Tibial artery (tissue), 4 donors: ENCODE measurements around the gene S1PR2.

ENCODE experiments used
- DNase-seq, 2 donors: peaks; one replicate each; pipeline ENCODE4 v3.0.0-alpha.2; 2019
- H3K27ac ChIP-seq, 2 donors: fragments of 200-600 bp; sonication (generic) in 1 of 2; 1 replicate in 1 of 2; 2 replicates in 1 of 2; pipeline ENCODE4 v1.5.1; 2018 to 2019; ENCODE audit warnings: mild to moderate bottlenecking in 1 of 2
- H3K27me3 ChIP-seq, 2 donors: fragments of 200-600 bp; sonication (generic) in 1 of 2; one replicate each; pipeline versions ENCODE4 v1.5.1 to v1.6.0; 2016 to 2019
- H3K36me3 ChIP-seq, 3 donors: fragments of 200-600 bp; sonication (generic) in 2 of 3; one replicate each; pipeline ENCODE4 v1.5.1; 2016 to 2019; ENCODE audit warnings: mild to moderate bottlenecking in 2 of 3
- H3K4me1 ChIP-seq, 4 donors: fragments of 200-600 bp; sonication (generic) in 2 of 4; 1 replicate in 3 of 4; 2 replicates in 1 of 4; pipeline ENCODE4 v1.5.1; 2016 to 2019
- H3K4me3 ChIP-seq, 2 donors: fragments of 200-600 bp; sonication (generic) in 1 of 2; 1 replicate in 1 of 2; 2 replicates in 1 of 2; pipeline ENCODE4 v1.5.1; 2018 to 2019; ENCODE audit warnings: mild to moderate bottlenecking in 2 of 2
- H3K9me3 ChIP-seq, 3 donors: fragments of 200-600 bp; sonication (generic) in 1 of 3; one replicate each; pipeline ENCODE4 v1.5.1; 2016 to 2019
- intact Hi-C: fragments of 100-400 bp; cut with DNase I; formaldehyde crosslinking; loops from one replicate; pipeline ENCODE4 v1.15.0; 2023; ENCODE audit warnings: low total_unique reads
- TF ChIP-seq, protein P1 (sequence below), 2 experiments: fragments of 200-600 bp in 1 of 2; fragments of 450-650 bp in 1 of 2; IDR thresholded peaks; one replicate each; pipeline ENCODE4 v1.5.1; 2017 to 2019; ENCODE audit warnings: antibody characterized with exemption in 2 of 2, mild to moderate bottlenecking in 1 of 2, moderate library complexity in 1 of 2

The S1PR2 gene

DNA sequence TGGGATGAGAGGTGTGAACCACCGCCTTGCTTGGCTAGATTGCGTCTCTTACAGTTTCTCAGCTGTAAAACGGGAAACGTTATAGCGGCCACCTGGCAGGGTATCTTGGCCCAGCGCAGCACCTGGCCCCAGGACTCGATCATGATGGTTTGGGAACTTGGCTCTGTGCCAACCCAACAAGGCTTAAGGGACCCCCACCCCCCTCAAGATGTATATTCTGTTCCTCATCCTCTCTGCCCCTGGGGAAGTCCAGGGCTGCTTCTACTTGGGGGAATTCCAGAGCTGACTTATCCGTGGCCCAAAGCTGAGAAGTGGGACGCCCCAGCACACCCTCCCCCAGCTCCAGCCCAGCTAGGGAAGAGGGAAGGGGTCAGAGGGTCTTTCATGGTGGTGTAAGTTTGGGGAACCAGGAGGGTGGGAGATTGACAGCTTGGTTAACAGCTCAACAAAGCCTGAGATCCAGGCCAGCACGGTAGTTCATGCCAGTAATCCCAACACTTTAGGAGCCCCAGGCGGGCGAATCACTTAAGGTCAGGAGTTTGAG is 40.5 kb upstream of the S1PR2 start:
- TF ChIP-seq, protein P1, sequence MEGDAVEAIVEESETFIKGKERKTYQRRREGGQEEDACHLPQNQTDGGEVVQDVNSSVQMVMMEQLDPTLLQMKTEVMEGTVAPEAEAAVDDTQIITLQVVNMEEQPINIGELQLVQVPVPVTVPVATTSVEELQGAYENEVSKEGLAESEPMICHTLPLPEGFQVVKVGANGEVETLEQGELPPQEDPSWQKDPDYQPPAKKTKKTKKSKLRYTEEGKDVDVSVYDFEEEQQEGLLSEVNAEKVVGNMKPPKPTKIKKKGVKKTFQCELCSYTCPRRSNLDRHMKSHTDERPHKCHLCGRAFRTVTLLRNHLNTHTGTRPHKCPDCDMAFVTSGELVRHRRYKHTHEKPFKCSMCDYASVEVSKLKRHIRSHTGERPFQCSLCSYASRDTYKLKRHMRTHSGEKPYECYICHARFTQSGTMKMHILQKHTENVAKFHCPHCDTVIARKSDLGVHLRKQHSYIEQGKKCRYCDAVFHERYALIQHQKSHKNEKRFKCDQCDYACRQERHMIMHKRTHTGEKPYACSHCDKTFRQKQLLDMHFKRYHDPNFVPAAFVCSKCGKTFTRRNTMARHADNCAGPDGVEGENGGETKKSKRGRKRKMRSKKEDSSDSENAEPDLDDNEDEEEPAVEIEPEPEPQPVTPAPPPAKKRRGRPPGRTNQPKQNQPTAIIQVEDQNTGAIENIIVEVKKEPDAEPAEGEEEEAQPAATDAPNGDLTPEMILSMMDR (IDR thresholded peaks at IDR 0.05) = no peak
- Histone ChIP-seq H3K4me1 (peaks cover 0 to 20% (median 18%) of the 10 kb centered on the region in 4 donors), H3K4me3 (peak overlapping the region; percentile 43 to 47), H3K36me3 (peaks cover 0 to 9% (median 6%) of the 10 kb centered on the region in 3 donors), H3K27ac (peak overlapping the region; percentile 53 to 61), H3K27me3 (peaks cover 0 to 42% of the 10 kb centered on the region in 2 donors), H3K9me3 (no peaks in the 10 kb centered on the region)
- intact Hi-C loops = no loop called here
- DNase-seq = no peak

DNA sequence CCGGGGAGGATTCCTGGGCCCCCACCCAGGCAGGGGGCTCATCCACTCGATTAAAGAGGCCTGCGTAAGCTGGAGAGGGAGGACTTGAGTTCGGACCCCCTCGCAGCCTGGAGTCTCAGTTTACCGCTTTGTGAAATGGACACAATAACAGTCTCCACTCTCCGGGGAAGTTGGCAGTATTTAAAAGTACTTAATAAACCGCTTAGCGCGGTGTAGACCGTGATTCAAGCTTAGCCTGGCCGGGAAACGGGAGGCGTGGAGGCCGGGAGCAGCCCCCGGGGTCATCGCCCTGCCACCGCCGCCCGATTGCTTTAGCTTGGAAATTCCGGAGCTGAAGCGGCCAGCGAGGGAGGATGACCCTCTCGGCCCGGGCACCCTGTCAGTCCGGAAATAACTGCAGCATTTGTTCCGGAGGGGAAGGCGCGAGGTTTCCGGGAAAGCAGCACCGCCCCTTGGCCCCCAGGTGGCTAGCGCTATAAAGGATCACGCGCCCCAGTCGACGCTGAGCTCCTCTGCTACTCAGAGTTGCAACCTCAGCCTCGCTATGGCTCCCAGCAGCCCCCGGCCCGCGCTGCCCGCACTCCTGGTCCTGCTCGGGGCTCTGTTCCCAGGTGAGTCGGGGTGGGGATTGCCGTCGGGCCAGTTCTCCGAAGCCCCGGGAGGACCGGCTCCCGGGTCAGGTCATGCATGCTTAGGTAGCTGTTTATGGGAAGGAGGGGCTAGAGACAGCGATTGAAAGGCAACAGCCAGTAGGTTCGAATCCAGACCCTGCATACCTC is 39.7 kb upstream of the S1PR2 start, which contains the start of gene ICAM1:
Gene ICAM1, plus strand, starts transcription at position 505 of the 779 bp plus-strand sequence. Its CDS starts 40 bp downstream, at position 545.
- TF ChIP-seq, protein P1 (IDR thresholded peaks at IDR 0.05) = no peak
- Histone ChIP-seq H3K4me1 (peaks cover 0 to 20% (median 18%) of the 10 kb centered on the region in 4 donors), H3K27ac (peak within 1 kb of the TSS; percentile 53 to 61), H3K4me3 (peak within 1 kb of the TSS; percentile 43 to 47), H3K36me3 (peaks cover 0 to 9% (median 6%) of the 10 kb centered on the region in 3 donors), H3K9me3 (no peaks in the 10 kb centered on the region), H3K27me3 (peaks cover 0 to 42% of the 10 kb centered on the region in 2 donors)
- intact Hi-C loops = no loop called here
- peak; percentile 87 to 90 for DNase-seq

DNA sequence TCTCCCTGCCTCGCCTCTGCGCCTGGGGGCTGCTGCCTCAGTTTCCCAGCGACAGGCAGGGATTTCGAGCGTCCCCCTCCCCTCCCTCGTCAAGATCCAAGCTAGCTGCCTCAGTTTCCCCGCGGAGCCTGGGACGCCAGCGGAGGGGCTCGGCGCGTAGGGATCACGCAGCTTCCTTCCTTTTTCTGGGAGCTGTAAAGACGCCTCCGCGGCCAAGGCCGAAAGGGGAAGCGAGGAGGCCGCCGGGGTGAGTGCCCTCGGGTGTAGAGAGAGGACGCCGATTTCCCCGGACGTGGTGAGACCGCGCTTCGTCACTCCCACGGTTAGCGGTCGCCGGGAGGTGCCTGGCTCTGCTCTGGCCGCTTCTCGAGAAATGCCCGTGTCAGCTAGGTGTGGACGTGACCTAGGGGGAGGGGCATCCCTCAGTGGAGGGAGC is 39.1 kb upstream of the S1PR2 start:
- DNase-seq = peak; percentile 72 to 79
- Histone ChIP-seq H3K27me3 (peaks cover 0 to 42% of the 10 kb centered on the region in 2 donors), H3K4me3 (peak overlapping the region; percentile 43 to 47), H3K9me3 (no peaks in the 10 kb centered on the region), H3K4me1 (peaks cover 0 to 20% (median 18%) of the 10 kb centered on the region in 4 donors), H3K36me3 (peaks cover 0 to 8% (median 6%) of the 10 kb centered on the region in 3 donors), H3K27ac (peak overlapping the region; percentile 53 to 61)
- intact Hi-C loops = no loop called here
- TF ChIP-seq, protein P1 (IDR thresholded peaks at IDR 0.05) = no peak

DNA sequence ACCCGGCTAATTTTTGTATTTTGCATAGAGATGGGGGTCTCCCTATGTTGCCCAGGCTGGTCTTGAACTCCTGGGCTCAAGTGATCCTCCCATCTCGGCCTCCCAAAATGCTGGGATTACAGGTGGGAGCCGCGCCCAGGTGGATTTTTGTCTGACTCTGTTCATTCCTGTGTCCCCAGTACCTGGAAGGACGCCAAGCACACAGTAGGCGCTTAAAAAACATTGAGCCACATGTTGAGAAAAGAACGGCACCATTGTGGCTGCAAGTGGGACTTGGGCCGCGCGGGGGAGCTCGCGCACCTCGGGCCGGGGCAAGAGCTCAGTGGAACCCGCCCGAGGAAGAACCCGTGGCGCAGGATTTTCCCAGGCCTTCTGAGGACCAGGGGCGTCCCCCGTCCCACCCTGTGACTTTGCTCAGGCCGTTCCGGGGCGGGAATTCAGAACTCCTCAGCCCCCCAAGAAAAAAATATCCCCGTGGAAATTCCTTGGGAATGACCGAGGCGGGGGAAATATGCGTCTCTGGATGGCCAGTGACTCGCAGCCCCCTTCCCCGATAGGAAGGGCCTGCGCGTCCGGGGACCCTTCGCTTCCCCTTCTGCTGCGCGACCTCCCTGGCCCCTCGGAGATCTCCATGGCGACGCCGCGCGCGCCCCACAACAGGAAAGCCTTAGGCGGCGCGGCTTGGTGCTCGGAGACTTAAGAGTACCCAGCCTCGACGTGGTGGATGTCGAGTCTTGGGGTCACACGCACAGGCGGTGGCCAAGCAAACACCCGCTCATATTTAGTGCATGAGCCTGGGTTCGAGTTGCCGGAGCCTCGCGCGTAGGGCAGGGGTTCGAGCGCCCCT is 38.4 kb upstream of the S1PR2 start:
- peaks cover 0 to 20% (median 18%) of the 10 kb centered on the region in 4 donors for H3K4me1 ChIP-seq
- peak overlapping the region; percentile 43 to 47 for H3K4me3 ChIP-seq
- H3K27me3 ChIP-seq = peaks cover 0 to 42% of the 10 kb centered on the region in 2 donors
- peak overlapping the region; percentile 53 to 61 for H3K27ac ChIP-seq
- DNase-seq = peak; percentile 84 to 89
- TF ChIP-seq, protein P1 (IDR thresholded peaks at IDR 0.05) = peak; percentile 93
- H3K9me3 ChIP-seq = no peaks in the 10 kb centered on the region
- peaks cover 0 to 1% (median under 1%) of the 10 kb centered on the region in 3 donors for H3K36me3 ChIP-seq
- intact Hi-C loops = loop anchor here (2.0 kb wide), 1 partner anchor 119 kb away; no protein-coding TSS in a partner anchor

DNA sequence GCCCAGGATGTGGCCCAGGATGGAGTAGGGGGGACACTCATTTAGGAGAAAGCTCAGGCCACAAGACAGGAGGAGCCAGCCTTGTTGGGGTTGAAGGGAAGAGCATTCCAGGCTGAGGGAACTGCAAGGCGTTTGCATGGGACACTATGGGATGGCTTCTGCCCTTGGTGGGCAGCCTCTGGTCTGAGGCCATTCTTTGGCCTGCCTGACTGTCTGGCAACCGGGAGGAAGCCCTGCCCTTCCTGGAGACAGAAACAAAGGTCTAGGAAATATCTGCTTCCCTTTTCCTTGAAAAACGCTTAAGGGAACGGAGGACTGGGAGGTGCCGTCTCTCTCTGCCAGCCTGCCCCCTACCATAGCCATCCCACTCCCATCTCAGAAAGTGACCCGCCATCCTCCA is 36.9 kb upstream of the S1PR2 start:
- no peak overlapping the region for H3K4me3 ChIP-seq
- no peak overlapping the region for H3K27ac ChIP-seq

More for the DNA sequence above, 36.9 kb upstream of the S1PR2 start:
- peak in 1 of 2 donors; percentile 52 for DNase-seq
- no peaks in the 10 kb centered on the region for H3K36me3 ChIP-seq
- peaks cover 0 to 20% (median 18%) of the 10 kb centered on the region in 4 donors for H3K4me1 ChIP-seq
- intact Hi-C loops = loop anchor here (2.0 kb wide), 1 partner anchor 121 kb away; no protein-coding TSS in a partner anchor
- TF ChIP-seq, protein P1 (IDR thresholded peaks at IDR 0.05) = no peak
- H3K9me3 ChIP-seq = no peaks in the 10 kb centered on the region
- H3K27me3 ChIP-seq = peaks cover 0 to 42% of the 10 kb centered on the region in 2 donors
